ENCODE measurements around the gene ANGPTL2.

Gene ANGPTL2

DNA sequence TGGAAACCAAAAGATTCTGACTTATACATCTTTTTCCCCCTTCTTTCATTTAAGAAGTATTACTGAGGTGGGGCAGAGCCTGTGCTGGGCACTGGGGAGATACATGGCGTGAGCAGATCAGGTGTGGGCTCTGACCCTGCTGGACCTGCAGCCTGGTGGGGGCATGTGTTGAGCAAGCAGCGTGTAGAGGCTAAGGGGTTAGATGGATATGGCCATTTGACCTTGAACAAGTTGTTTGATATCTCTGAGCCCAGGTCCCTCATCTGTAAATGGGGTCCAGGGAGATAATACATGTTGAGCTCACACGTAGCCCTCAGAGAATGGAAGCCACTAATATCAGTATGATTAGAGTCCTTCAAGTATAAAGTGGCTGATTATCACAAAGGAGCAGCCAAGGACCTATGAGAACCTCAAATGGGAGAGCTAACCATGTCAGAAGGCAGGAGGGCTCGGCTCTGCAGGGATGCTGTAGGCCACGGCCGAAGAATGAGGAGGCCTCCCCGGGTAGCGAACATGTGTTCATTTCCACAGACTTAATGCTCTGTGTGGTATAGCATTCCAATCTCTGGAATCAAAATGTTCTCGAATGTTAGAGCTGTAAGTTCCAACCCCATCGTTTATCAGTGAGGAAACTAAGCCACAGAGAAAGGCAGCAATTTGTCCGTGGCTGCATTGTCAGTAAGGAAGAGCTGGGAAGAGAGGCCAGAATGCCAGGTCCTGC, 15.4 kb upstream of the ANGPTL2 start:
- no peak for DNase-seq (ENCODE audit: extremely low read depth in 1 of 2, low read depth in 1 of 2)

DNA sequence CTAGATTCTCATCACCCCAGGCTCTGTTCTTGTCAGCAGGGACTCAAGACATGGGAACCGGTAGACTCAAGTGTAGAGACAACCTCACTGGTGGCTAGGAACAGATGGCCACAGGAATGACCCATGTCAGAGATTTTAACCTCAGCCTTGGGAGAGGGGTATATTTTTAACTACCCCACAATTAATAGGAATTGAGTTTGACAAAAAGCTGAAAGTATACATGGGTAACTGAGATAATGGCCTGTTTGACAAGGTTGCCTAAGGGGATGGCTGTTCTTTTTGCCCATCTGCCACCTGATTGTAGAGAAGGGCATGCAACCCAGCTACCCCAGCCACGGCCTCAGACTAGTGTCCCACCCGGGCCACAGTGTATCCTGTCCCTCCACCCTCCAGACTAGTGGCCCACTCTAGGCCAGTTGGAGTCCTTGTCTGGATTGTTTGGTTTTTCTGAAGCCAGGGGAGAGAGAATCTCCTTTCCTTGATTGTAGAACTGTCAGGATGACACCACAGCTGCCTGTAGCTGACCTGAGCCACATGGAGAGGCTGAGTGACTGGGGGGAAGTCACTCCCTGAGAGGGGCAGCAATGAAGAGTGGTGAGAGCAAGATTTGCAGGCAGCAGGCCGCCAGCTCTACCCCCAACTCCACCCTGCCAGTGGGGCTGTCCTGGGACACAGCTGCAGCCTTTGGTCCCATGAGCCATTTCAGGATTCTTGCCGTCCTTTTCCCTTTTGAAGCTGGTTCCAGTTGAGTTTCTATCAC, 14.6 kb upstream of the ANGPTL2 start:
- no peak for DNase-seq (ENCODE audit: extremely low read depth in 1 of 2, low read depth in 1 of 2)

DNA sequence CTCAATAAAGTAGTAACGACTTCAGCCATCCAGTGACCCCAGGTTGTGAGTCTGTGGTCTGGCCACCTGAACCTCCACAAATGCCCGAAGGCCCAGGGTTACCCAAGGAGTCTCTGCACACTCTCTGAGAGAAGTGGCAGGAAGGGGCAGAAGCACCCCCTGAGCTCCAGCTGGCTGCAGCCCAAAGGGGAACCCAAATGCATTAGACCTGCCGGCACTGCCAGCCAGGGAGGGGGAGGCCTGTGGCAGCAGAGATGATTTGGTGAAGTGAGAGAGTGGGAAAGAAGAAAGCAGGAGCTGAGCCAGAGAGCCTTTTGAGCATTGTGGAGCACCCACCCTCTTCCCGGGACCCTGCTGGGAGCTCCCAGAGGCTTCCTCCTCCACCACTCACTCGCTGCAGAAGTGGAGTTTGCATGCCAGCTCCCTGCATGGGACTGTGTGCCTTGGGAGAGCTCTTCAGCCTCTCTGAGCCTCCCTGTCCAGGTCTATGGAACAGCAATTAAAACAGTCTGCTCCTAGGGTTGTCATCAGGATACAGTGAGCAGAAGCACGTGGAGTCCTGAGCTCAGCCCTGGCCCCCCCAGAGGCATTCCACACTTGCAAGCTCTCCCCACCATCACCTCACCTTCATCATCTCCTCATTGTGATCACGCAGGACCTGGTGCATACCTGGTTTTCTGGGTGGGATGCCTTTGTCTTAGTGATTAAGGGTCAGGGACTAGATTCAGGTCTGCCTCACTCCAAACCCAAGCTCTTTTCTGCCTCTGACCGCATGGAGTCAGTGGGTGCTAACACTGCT, 13.8 kb upstream of the ANGPTL2 start:
- no peak for DNase-seq (ENCODE audit: extremely low read depth in 1 of 2, low read depth in 1 of 2)

DNA sequence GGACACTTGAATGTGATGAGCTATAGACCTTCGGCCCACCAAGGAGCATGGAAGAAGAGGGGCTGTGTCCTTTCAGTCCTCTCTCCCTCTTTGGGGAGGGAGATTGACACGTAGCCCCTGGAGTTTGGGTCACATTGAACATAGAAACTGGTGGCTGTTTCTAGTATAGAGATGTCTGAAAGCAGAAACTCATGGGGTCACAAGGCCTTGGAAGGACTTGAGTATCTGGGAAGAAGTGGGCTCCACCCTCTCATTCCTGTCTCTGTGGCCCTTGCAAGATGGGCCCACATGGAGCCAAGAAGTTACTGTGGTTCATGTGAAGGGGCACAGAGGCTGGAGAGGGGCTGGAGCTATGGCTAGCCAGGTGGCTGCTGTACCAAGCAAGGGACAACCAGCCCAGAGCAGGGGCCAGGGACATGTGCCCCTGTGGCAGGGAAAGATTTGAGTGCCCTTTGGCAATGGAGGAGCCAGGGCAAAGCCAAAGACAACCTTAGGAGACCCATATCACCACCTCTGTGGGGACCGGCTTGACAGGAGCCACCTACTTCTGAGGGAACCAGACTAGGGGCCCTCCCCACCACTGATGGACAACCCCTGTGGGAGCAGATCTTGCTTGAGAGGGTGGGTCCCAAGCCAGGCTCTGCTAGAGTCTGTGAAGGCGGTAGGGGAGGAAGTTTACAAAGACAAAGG, 12.8 kb upstream of the ANGPTL2 start:
- no peak for DNase-seq (ENCODE audit: extremely low read depth in 1 of 2, low read depth in 1 of 2)

DNA sequence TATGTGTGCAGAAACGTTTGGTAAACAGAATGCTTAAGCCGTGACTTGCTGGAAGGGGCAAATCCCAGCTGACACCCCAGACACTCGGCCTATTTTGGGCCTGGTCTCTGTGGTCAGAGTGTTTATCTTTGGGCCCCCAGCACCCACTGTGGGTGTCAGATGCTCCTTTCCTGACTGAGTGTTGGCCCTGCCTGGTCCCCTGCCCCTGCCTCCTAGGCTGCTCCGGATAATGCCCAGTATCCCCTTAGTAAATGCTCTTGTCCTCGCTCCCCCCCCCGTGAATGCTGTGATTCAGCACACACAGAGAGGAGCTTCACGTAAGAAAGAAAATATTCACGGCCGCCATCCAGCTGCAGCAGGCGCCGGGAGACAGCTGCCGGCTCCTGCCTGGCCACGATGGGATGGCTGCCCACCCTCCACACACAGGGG, 11.3 kb upstream of the ANGPTL2 start:
- no peak for DNase-seq (ENCODE audit: extremely low read depth in 1 of 2, low read depth in 1 of 2)

DNA sequence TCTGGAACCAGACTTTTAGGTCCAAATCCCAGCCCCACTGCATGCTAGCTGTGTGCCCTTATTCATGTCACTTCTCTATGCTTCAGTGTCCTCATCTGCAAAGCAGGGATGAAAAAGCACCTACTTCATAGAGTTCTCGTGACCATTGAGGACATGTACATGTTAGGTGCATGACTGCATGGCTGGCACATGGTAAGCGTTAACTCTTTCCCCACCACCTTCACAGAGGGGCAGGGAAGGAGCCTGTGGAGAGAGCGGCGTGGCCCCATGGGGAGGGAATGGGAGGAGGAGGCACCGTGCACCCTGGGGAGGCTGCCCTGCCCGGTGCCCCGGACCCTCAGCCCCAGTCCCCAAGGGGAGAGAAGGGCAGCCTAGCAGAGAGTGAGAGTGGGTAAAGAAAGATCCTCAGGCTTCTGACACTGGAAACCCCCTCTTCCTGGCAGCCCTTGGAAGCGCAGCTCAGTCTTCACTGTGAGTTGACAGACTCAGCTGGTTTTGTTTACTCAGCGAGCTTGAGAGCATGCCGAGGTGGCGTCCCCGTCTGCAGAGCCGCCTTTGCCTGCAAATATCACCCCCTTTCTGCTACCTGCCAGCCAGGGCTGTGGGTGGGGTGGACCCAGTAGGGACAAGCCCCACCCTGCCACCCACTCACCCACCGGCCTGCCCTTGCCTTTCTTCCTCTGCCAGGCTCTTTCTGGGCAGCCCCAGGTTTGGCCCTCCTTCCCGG, 10.6 kb upstream of the ANGPTL2 start:
- no peak for DNase-seq (ENCODE audit: extremely low read depth in 1 of 2, low read depth in 1 of 2)

DNA sequence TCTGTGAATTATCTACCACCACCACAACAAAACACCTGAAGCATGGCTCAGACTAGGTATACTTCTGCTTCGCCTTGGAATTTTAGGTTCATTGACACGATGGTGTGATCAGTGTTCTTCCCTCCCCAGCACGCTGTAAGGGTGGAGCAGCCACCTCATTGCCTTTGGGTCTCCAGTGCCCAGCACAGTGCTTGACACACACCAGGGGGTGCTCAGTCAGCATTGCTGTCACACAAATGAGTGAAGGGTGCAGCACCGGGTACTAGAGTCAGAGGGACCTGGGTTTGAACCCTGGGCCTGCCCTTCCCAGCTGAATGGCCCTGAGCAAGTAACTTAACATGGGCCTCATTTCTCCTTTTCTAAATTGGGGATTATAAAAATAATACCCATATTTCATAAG, 9.9 kb upstream of the ANGPTL2 start:
- DNase-seq (ENCODE audit: extremely low read depth in 1 of 2, low read depth in 1 of 2), result no peak

DNA sequence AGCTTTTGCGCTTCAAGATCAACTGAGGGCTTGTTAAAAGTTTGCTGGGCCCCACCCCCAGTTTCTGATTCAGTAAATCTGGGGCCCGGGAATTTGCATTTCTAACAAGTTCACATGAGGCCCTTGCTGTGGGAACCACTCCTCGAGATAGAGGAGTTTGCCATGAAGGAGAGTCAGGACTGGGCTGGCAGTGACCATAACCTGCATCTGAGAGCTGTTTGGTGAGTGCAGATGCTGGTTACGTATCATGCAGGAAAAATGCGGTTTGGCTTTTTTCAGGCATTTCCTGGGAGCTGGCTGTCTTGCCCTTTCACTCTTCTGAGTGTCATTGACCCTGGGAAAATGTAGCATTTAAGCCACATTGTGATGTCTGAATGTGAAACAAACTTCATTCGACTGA, 9.4 kb upstream of the ANGPTL2 start:
- no peak for DNase-seq (ENCODE audit: extremely low read depth in 1 of 2, low read depth in 1 of 2)

DNA sequence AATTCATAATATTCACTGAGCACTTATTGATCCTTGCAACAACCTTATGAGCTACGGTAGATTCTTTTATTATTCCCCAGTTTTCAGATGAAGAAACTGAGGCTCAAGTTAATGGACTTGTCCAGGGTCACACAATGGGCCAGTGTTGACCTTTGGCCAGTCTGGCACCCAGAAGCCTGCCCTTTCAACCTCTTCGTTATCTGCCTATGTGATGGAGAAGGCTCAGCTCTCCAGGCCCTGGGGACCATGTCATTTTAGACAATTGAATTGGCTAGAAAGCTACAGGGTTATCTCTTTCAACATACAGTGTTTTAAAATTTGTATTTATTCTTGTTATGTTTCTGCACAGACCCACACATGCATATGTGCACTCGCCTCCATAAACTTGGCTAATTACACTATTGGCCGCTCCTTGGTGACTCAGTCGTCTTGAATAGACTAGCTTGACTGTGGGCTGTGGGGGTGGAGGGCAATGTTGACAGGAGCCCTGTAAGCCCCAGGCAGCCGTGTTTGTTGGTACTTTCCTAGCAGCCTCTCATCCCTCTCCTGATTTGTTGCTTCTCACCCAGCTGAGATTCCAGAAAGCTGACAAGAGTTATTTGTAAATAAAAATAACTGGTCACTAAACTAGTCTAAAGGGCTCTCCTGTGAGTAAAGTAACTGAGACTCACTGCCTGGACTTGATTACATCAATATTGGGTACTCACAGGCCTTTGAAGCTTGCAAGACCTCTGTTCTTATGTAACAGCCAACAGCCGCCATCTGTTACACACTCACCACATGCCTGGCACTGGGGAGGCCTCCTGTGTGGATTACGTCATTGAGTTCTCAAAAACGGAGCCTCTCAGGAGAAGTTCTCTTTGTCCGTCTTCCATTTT, 8.5 kb upstream of the ANGPTL2 start:
- DNase-seq (ENCODE audit: extremely low read depth in 1 of 2, low read depth in 1 of 2), result no peak

DNA sequence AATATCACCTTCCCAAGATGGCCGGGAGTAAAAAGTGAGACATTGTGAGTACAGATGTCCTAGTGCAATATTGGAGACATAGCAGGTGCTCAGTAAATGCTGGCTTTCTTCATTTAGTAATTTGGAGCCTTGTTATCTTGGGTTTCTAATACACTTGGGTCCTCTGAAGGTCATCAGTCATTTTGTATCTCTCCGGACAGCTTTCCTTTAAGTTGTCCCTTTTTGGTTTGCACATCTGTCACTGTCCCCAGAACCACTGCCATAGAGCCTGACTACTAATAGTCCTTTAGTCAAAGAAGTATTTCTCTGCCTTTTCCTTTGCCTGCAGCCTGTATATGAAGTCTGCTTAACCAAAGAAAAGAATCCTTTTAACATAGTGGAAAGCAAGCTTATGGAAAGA, 7.8 kb upstream of the ANGPTL2 start:
- DNase-seq (ENCODE audit: extremely low read depth in 1 of 2, low read depth in 1 of 2), result no peak

DNA sequence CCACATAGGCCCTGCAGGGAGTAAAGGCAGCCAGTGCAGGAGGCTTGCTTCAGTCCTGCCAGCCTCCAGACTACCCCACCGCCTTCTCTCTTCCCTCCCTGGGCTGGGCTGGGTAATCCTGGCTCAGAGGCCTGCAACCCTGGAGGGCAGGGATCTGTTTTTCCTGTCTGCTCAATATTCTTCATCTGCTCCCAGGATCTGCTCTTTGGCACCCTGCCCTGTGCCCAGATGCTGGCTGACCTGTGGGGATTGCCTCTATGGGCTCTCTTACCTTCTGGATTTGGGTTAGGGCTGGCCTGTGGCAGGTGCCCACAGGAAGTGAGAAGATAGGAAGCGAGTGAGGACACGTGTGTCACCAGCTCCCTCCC, 7.3 kb upstream of the ANGPTL2 start:
- no peak for DNase-seq (ENCODE audit: extremely low read depth in 1 of 2, low read depth in 1 of 2)

DNA sequence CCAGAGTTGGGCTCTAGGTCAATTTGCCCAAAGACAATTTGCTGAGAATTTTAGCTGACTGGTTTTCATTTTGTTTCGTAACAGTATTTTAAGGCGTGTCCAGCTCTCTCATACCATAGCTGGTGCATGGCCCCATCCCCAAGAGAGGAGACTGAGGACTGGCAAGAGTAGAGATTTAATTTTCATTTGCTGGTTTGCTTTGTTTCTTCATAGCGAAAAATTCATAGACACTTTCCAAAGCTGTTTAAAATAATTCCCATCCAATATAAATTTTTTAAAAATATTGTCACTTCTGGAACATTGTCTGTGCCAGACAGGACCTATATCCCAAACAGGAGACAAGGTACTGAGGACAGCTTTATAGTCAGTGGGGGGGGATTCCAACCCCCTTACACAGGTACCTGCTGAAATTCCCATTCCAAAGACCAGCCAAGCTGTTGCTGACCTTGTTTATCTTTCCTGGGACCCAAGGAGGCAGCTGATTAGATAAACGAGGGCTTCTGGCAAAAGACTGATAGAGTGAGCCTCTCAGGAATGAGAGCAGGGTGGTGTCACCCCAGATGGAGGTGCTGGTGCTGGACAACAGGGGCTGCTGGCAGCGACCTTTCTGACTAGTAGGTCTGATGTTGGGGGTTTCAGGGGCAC, 6.8 kb upstream of the ANGPTL2 start:
- no peak for DNase-seq (ENCODE audit: extremely low read depth in 1 of 2, low read depth in 1 of 2)

DNA sequence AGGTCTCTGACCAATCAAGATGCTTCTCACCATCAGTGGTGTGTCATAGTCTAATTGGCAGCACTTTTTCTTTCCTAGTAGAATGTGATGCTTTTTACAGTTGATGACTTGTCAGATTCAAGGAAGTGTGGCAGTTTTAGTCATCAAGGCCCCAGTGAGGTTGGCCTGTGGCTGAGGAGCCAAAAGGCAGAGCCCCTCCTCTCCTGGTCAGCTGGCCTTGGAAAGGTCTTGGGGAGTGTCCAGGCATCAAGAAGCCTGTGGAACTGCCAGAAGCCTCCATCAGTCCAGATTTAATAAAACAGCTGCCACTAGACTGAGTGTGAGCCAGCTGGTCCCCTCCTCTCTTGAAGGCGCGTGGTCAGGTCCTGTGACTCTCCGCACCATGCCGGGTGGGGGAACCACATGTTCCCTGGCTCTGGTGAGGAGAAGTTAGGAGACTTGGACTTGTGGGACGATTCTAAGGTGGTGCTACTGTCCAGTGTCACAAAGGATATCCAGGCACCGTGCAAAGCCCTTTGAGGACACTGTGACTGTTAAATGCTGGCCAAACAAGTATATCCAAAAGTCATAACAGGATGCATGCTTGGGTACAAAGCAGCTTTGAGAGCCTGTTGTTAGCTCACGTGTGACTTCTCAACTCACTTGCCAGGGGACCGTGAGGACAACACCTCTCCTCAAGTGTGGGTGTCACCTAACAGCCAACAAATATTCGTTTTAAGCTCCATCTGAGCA, 6.1 kb upstream of the ANGPTL2 start:
- no peak for DNase-seq (ENCODE audit: extremely low read depth in 1 of 2, low read depth in 1 of 2)

DNA sequence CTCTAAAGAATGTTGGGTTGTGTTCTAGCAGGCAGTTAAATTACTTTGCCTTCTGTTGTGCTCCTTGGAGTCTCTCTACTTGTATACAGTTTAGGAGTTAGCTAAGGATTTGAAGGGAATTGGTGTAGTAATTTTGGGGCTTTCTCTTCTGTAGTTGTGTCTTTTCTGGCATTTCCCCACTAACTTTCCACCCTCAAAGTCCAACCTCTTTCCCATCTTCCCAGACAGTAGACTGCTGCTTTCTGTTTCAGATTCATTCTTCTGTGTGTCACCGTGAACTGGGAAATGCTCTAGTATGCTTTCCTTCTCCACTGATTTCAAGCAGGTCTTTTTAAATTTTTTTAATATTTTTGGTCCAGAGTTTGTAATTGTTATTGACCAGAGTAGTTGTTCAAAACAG, 4.5 kb upstream of the ANGPTL2 start:
- DNase-seq (ENCODE audit: extremely low read depth in 1 of 2, low read depth in 1 of 2), result no peak

DNA sequence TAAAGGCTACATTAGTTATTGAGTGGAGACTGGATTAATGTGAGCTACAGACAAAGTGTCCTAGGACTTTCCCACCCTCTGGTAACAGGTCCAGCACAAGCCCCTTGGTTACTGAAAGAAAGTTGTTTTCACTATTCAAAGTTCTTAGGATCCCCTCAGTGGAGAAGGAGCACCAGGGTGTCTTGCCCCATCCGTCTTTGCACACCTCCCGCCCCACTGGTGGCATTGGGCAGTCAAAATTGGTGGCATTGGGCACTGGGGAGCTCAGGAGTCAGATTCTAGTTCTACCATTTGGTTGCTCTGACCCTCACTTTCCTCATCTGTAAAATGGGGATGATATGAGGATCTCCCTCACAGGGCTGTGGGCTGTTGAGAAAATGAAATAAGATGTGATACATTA, 2.4 kb upstream of the ANGPTL2 start:
- DNase-seq (ENCODE audit: extremely low read depth in 1 of 2, low read depth in 1 of 2), result no peak

DNA sequence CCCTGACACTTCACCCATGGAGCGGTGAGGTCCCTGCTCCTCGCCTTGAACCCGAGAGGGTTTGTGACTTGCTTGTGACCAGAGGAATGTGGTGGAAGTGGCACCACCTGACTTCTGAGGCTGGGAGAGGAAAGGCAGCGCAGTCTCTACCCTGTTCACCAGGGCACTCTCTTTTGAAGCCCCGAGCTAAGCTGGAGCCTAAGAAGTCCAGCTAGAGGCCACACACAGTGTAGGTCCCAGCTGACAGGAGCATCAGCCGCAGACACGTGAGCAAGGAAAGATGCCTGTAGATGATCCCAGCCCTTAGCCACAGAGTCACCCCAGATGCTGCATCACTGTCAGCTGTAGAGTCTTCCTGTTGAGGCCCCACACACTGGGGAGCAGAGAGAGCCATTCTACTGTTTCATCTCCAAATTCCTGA, 1.7 kb upstream of the ANGPTL2 start:
- DNase-seq (ENCODE audit: extremely low read depth in 1 of 2, low read depth in 1 of 2), result no peak

DNA sequence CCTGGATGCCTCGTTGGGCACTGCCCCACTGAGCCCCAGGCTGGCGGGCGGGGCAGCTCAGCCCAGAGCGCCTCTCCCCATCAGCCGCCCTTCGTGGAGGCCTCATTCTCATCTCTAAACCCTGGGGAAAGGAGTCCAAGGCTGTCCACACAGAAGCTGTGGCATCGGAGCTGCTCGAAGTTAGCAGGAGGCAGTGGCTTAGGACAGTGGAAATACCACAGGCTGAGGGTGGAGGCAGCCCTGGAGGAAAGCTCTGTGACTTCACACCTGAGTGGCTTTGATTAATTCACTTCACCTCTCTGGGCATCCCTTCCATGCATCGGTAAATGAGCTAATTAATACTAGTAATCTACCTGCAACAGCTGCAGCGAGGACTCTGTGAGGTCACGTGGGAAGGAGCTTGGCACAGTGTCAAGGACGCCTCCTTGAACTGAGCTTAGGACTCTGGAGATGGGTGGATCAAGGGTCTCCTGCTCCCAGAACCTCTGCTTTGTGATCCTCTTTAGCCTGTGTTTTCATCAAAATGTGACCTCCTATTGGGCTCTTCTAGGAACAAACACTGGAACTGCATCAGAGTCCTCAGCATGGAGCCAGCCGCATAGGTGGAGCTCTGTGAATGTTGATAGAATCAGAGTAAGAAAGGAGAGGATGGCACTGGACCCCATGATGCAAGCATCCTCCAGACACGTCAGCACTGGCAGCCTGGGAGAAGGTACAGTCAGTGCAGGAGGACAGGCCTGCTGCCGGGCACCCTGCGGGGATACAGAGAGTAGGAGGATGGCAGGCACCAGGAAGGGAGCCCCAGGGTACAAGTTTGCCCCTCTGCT, 842 bp upstream of the ANGPTL2 start:
- no peak for DNase-seq (ENCODE audit: extremely low read depth in 1 of 2, low read depth in 1 of 2)
